D721Med (cell line): ENCODE data around the gene LEMD2.
"Not testable (repeated sequence)": the region's sequence is repeated elsewhere in the genome, so short reads cannot be mapped to it uniquely, and the experiment has no call there.

Experiments
- DNase-seq: peaks from one replicate; pipeline ENCODE4 v3.0.0; 2011; ENCODE audit warnings: low spot score; ENCODE audit not compliant: insufficient read length
- FAIRE-seq: peaks from 2 replicates; lab custom pipeline; 2011; peaks lifted over from hg19 to GRCh38; lab: Jason Lieb, UNC
- CTCF ChIP-seq: IDR thresholded peaks from 2 replicates; pipeline ENCODE4 v1.5.1; 2012; ENCODE audit warnings: mild to moderate bottlenecking, control low read depth; ENCODE audit not compliant: insufficient read depth; ENCODE audit errors: missing control alignments

The LEMD2 gene

DNA sequence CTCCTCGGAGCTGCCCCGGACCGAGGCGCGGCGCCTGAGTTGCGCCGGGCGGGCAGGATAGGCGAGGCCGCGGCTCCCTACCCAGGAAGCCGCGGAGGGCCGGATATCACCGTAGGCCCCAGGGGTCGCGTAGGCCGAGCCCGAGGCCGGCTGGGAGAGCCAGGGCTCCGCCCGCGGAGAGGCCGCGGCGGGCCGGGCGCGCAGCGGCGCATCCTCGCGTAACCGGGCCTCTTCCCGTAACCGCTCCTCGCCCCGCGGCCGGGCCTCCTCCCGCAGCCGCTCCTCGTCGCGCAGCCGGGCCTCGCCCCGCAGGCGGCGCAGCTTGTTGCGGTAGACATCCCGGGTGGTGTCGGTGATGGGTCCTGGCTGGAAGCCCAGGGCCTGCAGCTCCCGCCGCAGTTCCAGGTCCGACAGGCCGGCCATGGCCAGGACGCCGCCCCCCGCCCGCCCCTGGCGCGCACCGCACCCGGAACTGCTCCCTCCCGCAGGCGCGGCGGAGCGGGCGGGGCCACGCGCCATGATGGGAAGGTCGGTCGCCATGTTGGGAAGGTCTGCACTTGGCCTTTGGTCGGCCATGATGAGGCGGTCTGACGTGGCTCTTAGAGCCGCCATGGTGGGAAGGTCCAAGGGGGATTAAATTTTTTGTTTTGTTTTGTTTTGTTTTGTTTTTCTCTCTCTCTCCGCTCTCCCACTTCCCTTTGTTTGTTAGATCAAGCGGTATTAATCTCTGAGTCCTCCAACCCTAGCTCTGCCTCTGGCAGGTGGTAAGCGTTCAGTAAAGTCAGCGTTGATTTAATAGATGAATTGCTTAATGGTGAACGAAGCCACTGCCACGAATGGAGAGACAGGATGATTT is at the start of gene LEMD2:
TSS of gene LEMD2 (minus strand) at position 437 of the 856 bp plus-strand sequence. CDS start at position 423, 14 bp downstream.
- TF ChIP-seq CTCF: no peak
- FAIRE-seq: no peak
- DNase-seq: peak; percentile 88

DNA sequence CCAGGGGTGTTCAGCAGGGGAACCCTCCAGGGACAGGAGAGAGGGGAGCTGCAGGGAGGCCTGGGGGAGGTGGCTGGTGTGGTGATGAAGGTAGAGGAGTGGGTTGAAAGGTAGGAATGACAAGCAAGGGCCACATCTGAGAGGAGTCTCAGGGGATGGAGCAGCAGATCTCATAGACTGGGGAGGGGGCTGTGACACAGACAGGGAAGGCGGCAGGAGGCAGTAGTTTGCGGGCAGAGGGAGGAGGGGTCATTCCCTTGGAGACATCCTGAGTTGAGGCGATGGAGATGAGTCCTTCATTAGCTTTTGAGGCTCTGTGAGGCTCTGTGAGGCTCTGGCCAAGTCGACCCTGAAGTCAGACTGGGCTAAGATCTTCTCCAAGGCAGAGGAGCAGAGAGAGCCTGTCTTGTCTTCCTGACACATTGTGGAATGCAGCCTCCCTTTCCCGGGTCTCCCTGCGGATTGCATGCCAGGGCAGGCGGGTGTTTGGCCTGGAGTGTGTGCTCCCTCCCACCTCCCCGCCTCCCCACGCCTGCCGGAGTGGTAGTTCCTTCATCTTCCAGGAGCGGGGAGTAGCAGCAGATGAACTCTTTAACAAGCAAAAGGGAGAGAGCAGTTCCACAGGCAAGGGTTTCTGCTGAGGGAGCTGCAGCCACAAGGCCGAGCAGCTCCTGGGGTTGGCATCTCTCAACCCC is 49.2 kb upstream of the LEMD2 start:
- DNase-seq (no peak), FAIRE-seq (no peak)
- no peak for TF ChIP-seq CTCF

- no peak for DNase-seq
- FAIRE-seq: no peak
- TF ChIP-seq CTCF: no peak
Observed at GRCh38 chr6:33836806-33837469, 48.0 kb upstream of the LEMD2 start.

- TF ChIP-seq CTCF: no peak
- DNase-seq (no peak), FAIRE-seq (no peak)
Observed at GRCh38 chr6:33834401-33835392, 45.8 kb upstream of the LEMD2 start.

GRCh38 chr6:33833599-33833998 is 44.7 kb upstream of the LEMD2 start:
- no peak for TF ChIP-seq CTCF
- DNase-seq (no peak), FAIRE-seq (no peak)

DNA sequence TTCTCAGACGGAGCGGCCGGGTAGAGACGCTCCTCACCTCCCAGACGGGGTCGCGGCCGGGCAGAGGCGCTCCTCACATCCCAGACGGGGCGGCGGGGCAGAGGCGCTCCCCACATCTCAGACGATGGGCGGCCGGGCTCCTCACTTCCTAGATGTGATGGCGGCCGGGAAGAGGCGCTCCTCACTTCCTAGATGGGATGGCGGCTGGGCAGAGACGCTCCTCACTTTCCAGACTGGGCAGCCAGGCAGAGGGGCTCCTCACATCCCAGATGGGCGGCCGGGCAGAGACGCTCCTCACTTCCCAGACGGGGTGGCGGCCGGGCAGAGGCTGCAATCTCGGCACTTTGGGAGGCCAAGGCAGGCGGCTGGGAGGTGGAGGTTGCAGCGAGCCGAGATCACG is 43.9 kb upstream of the LEMD2 start:
- not testable (repeated sequence) for DNase-seq, FAIRE-seq

GRCh38 chr6:33831725-33832124 is 42.8 kb upstream of the LEMD2 start:
- DNase-seq, FAIRE-seq: not testable (repeated sequence)
